ENCODE measurements around the gene TES.
"Not testable (repeated sequence)": the region's sequence is repeated elsewhere in the genome, so short reads cannot be mapped to it uniquely, and the experiment has no call there.

TES gene

GRCh38 chr7:116284390-116284789, 74.1 kb downstream of the TES start:
- no peak for TF ChIP-seq ZNF274 (IDR thresholded peaks at IDR 0.05; ENCODE audit: low read depth, low read length)
- TF ChIP-seq YY1 (IDR thresholded peaks at IDR 0.05; ENCODE audit: insufficient read depth, insufficient read length), result no peak
- TF ChIP-seq SUZ12 (IDR thresholded peaks at IDR 0.05; ENCODE audit: extremely low read depth, insufficient read depth, insufficient read length), result no peak
- H3K9ac ChIP-seq (ENCODE audit: insufficient read length, low read depth), result no peak overlapping the region
- no peak overlapping the region for H3K4me3 ChIP-seq (ENCODE audit: insufficient read length, low read depth)
- H3K4me1 ChIP-seq (ENCODE audit: insufficient read depth, insufficient read length), result no peaks in the 10 kb centered on the region
- H3K9me3 ChIP-seq (ENCODE audit: insufficient read depth, low read length), result no peaks in the 10 kb centered on the region
- no peak for DNase-seq (ENCODE audit: low read depth, low spot score)
- H3K27me3 ChIP-seq (ENCODE audit: insufficient read depth, insufficient read length), result no peaks in the 10 kb centered on the region
- no peaks in the 10 kb centered on the region for H3K36me3 ChIP-seq (ENCODE audit: insufficient read depth, insufficient read length, low read length)

- H3K9me3 ChIP-seq (ENCODE audit: insufficient read depth, low read length), result no peaks in the 10 kb centered on the region
- no peaks in the 10 kb centered on the region for H3K4me1 ChIP-seq (ENCODE audit: insufficient read depth, insufficient read length)
- H3K4me3 ChIP-seq (ENCODE audit: insufficient read length, low read depth), result no peak overlapping the region
- no peak overlapping the region for H3K9ac ChIP-seq (ENCODE audit: insufficient read length, low read depth)
- no peaks in the 10 kb centered on the region for H3K27me3 ChIP-seq (ENCODE audit: insufficient read depth, insufficient read length)
- no peak for DNase-seq (ENCODE audit: low read depth, low spot score)
- TF ChIP-seq YY1 (IDR thresholded peaks at IDR 0.05; ENCODE audit: insufficient read depth, insufficient read length) (no peak), SUZ12 (IDR thresholded peaks at IDR 0.05; ENCODE audit: extremely low read depth, insufficient read depth, insufficient read length) (no peak), ZNF274 (IDR thresholded peaks at IDR 0.05; ENCODE audit: low read depth, low read length) (no peak)
- H3K36me3 ChIP-seq (ENCODE audit: insufficient read depth, insufficient read length, low read length), result no peaks in the 10 kb centered on the region
These were observed 74.9 kb downstream of the TES start for GRCh38 chr7:116285252-116285651.

GRCh38 chr7:116290740-116291139, 80.4 kb downstream of the TES start:
- DNase-seq (ENCODE audit: low read depth, low spot score), result peak; percentile 32
- Histone ChIP-seq H3K36me3 (ENCODE audit: insufficient read depth, insufficient read length, low read length) (no peaks in the 10 kb centered on the region), H3K4me3 (ENCODE audit: insufficient read length, low read depth) (no peak overlapping the region), H3K9me3 (ENCODE audit: insufficient read depth, low read length) (no peaks in the 10 kb centered on the region), H3K9ac (ENCODE audit: insufficient read length, low read depth) (no peak overlapping the region), H3K4me1 (ENCODE audit: insufficient read depth, insufficient read length) (peaks cover 2% of the 10 kb centered on the region), H3K27me3 (ENCODE audit: insufficient read depth, insufficient read length) (no peaks in the 10 kb centered on the region)
- TF ChIP-seq SUZ12 (IDR thresholded peaks at IDR 0.05; ENCODE audit: extremely low read depth, insufficient read depth, insufficient read length) (no peak), ZNF274 (IDR thresholded peaks at IDR 0.05; ENCODE audit: low read depth, low read length) (no peak), YY1 (IDR thresholded peaks at IDR 0.05; ENCODE audit: insufficient read depth, insufficient read length) (no peak)

- Histone ChIP-seq H3K36me3 (ENCODE audit: insufficient read depth, insufficient read length, low read length) (no peaks in the 10 kb centered on the region), H3K9me3 (ENCODE audit: insufficient read depth, low read length) (no peaks in the 10 kb centered on the region), H3K4me3 (ENCODE audit: insufficient read length, low read depth) (no peak overlapping the region), H3K27me3 (ENCODE audit: insufficient read depth, insufficient read length) (no peaks in the 10 kb centered on the region), H3K4me1 (ENCODE audit: insufficient read depth, insufficient read length) (peaks cover 2% of the 10 kb centered on the region), H3K9ac (ENCODE audit: insufficient read length, low read depth) (no peak overlapping the region)
- no peak for TF ChIP-seq SUZ12 (IDR thresholded peaks at IDR 0.05; ENCODE audit: extremely low read depth, insufficient read depth, insufficient read length)
- TF ChIP-seq ZNF274 (IDR thresholded peaks at IDR 0.05; ENCODE audit: low read depth, low read length), result no peak
- TF ChIP-seq YY1 (IDR thresholded peaks at IDR 0.05; ENCODE audit: insufficient read depth, insufficient read length), result no peak
- no peak for DNase-seq (ENCODE audit: low read depth, low spot score)
These were observed 81.6 kb downstream of the TES start for GRCh38 chr7:116291937-116292336.

- Histone ChIP-seq H3K27me3 (ENCODE audit: insufficient read depth, insufficient read length) (no peaks in the 10 kb centered on the region), H3K9me3 (ENCODE audit: insufficient read depth, low read length) (no peaks in the 10 kb centered on the region)
- TF ChIP-seq SUZ12 (IDR thresholded peaks at IDR 0.05; ENCODE audit: extremely low read depth, insufficient read depth, insufficient read length) (no peak), ZNF274 (IDR thresholded peaks at IDR 0.05; ENCODE audit: low read depth, low read length) (no peak), YY1 (IDR thresholded peaks at IDR 0.05; ENCODE audit: insufficient read depth, insufficient read length) (no peak)
These were observed 82.0 kb downstream of the TES start for GRCh38 chr7:116292381-116292780.

DNA sequence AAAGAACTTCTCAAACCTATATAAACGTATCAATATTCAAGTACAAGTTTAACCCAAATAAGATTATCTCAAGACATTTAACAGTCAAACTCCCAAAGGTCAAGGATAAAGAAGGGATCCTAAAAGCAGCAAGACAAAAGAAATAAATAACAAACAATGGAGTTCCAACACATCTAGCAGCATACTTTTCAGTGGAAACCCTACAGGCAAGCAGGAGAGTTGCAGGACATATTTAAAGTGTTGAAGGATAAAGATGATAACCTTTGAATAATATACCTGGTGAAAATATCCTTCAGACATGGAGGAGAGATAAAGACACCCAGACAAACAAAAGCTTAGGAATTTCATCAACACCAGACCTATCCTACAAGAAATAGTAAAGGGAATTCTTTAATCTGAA, 82.8 kb downstream of the TES start:
- Histone ChIP-seq H3K27me3 (ENCODE audit: insufficient read depth, insufficient read length) (no peaks in the 10 kb centered on the region), H3K4me3 (ENCODE audit: insufficient read length, low read depth) (no peak overlapping the region), H3K9ac (ENCODE audit: insufficient read length, low read depth) (no peak overlapping the region), H3K9me3 (ENCODE audit: insufficient read depth, low read length) (no peaks in the 10 kb centered on the region), H3K4me1 (ENCODE audit: insufficient read depth, insufficient read length) (peaks cover 2% of the 10 kb centered on the region), H3K36me3 (ENCODE audit: insufficient read depth, insufficient read length, low read length) (no peaks in the 10 kb centered on the region)
- TF ChIP-seq SUZ12 (IDR thresholded peaks at IDR 0.05; ENCODE audit: extremely low read depth, insufficient read depth, insufficient read length) (no peak), YY1 (IDR thresholded peaks at IDR 0.05; ENCODE audit: insufficient read depth, insufficient read length) (no peak), ZNF274 (IDR thresholded peaks at IDR 0.05; ENCODE audit: low read depth, low read length) (no peak)
- DNase-seq (ENCODE audit: low read depth, low spot score), result no peak

More at GRCh38 chr7:116292381-116292780, 82.0 kb downstream of the TES start:
- no peak overlapping the region for H3K4me3 ChIP-seq (ENCODE audit: insufficient read length, low read depth)
- H3K36me3 ChIP-seq (ENCODE audit: insufficient read depth, insufficient read length, low read length), result no peaks in the 10 kb centered on the region
- DNase-seq (ENCODE audit: low read depth, low spot score), result no peak
- H3K4me1 ChIP-seq (ENCODE audit: insufficient read depth, insufficient read length), result peaks cover 2% of the 10 kb centered on the region
- no peak overlapping the region for H3K9ac ChIP-seq (ENCODE audit: insufficient read length, low read depth)

DNA sequence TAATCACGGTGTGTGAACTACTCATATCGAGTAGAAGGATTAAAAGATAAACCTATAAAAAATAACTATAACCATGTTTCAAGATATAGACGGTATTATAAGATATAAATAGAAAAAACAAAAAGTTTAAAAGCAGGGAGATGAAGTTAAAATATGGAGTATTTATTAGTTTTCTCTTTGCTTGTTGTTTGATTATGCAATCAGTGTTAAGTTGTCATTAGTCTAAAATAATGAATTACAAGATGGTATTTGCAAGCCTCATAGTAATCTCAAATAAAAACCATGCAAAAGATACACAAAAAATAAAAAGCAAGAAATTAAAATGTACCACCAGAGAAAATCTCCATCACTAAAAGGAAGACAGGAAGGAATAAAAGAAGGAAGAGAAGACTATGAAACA, 83.3 kb downstream of the TES start:
- Histone ChIP-seq H3K4me1 (ENCODE audit: insufficient read depth, insufficient read length) (peaks cover 2% of the 10 kb centered on the region), H3K9ac (ENCODE audit: insufficient read length, low read depth) (no peak overlapping the region), H3K4me3 (ENCODE audit: insufficient read length, low read depth) (no peak overlapping the region), H3K36me3 (ENCODE audit: insufficient read depth, insufficient read length, low read length) (no peaks in the 10 kb centered on the region), H3K27me3 (ENCODE audit: insufficient read depth, insufficient read length) (no peaks in the 10 kb centered on the region), H3K9me3 (ENCODE audit: insufficient read depth, low read length) (no peaks in the 10 kb centered on the region)
- TF ChIP-seq SUZ12 (IDR thresholded peaks at IDR 0.05; ENCODE audit: extremely low read depth, insufficient read depth, insufficient read length) (no peak), ZNF274 (IDR thresholded peaks at IDR 0.05; ENCODE audit: low read depth, low read length) (no peak), YY1 (IDR thresholded peaks at IDR 0.05; ENCODE audit: insufficient read depth, insufficient read length) (no peak)
- DNase-seq (ENCODE audit: low read depth, low spot score), result no peak

DNA sequence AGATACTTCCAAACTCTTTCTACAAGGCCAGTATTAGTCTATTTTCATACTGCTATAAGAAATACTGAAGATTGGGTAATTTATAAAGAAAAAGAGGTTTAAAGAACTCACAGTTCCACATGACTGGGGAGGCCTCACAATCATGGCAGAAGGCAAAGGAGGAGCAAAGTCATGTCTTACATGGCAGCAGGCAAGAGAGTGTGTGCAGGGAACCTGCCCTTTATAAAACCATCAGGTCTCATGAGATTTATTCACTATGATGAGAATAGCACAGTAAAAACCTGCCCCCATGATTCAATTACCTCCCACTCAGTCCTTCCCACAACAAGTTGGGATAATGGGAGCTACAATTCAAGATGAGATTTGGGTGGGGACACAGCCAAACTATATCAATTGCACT, 85.6 kb downstream of the TES start:
- H3K4me3 ChIP-seq (ENCODE audit: insufficient read length, low read depth); H3K27me3 ChIP-seq (ENCODE audit: insufficient read depth, insufficient read length); H3K36me3 ChIP-seq (ENCODE audit: insufficient read depth, insufficient read length, low read length); DNase-seq (ENCODE audit: low read depth, low spot score); H3K4me1 ChIP-seq (ENCODE audit: insufficient read depth, insufficient read length); H3K9ac ChIP-seq (ENCODE audit: insufficient read length, low read depth); H3K9me3 ChIP-seq (ENCODE audit: insufficient read depth, low read length): not testable (repeated sequence)

All from NT2/D1 (cell line).